ENCODE data around the gene LRRC4B. TPM values are rescaled to one million over a fixed set of nuclear protein-coding genes. Genes with fewer than 3 reads are reported as not detected.
"Not testable (repeated sequence)": the region's sequence is repeated elsewhere in the genome, so short reads cannot be mapped to it uniquely, and the experiment has no call there.

LRRC4B gene
- polyA plus RNA-seq, 4 donors: 15.0 to 27.1 (median 22.9) TPM

DNA sequence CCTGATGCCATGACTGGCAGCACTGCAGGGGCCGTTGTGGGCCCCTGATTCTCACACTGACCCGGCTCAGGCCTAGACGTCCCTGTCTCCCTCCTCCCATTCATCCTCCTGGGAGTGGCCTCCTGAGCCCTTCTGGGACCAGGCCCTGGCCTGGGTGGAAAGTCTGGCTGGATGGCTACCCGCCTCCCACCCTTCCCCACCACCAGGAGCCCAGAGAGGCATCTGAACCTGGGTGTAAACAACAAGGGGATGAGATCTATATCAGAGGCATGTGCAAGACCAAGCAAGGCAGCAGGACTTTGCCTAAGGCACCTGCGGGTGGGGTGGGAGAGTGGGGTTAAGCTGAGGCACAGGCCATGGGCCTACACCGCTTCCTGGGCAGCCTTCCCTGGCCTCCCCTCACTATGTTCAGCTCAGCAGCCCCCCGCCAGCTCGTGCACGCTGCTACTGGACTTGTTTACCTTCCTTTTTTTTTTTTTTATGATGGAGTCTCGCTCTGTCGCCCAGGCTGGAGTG lies 32.5 kb downstream of the LRRC4B start:
- no peak for DNase-seq (ENCODE audit: low read depth in 4 of 4, low spot score in 2 of 4)

DNA sequence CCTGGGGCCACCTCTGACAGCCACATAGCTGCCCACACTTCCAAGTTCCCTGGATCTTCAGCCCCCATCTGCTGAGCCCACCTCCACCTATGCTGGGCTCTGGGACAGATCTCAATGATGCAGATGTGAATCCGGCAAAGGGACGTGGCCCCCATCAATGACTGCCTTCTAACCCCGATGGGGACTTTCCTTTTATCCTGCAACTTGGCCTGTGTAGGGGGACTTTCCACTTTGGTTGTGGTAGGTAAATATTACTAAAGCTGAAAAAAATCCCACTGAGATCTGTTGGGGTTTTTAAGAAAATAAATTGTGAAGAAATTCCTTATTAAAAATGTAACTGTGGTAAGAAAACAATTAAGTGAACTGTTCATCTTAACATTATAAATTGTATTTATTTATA lies 33.8 kb downstream of the LRRC4B start:
- no peak for DNase-seq (ENCODE audit: low read depth in 4 of 4, low spot score in 2 of 4)

DNA sequence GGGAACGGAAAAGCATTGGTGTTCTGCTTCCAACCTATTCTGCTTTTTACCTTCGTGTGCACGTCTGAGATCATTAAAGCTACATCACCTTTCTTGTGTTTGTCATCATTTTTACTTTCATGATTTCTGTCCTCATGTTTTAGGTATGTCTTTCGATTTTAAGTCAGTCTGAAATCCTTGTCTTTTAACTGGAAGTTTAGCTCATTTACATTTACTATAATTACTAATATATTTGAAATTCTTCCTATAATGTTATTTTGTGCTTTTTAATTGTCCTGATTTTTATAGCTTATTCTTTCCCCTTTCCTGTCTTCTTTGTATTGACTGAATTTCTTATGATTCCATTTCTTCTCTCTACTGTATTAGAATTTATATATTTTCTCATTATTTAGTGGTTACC lies 35.3 kb downstream of the LRRC4B start:
- DNase-seq (ENCODE audit: low read depth in 4 of 4, low spot score in 2 of 4): no peak

DNA sequence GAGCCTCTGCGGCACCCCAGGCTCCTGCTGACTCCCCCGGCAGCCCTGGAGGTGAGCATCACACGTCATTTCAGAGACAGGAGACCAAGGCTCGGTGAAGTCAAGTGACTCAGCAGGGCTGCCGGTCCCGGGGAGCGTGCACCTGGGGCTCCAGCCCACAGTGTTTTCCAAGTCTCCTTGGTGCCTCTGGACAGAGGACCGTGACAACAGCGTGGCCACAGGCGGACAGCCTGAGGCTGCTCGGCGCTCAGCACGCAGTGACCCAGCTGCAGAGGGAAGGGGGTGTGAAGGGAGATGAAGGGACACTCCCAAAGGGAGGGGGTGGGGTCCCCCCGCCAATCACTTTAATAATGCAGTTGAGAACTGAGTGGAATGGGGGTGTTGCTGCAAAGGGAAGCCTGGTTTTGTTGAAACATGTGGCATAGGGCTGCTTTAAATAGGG lies 37.0 kb downstream of the LRRC4B start:
- DNase-seq (ENCODE audit: low read depth in 4 of 4, low spot score in 2 of 4): no peak

DNA sequence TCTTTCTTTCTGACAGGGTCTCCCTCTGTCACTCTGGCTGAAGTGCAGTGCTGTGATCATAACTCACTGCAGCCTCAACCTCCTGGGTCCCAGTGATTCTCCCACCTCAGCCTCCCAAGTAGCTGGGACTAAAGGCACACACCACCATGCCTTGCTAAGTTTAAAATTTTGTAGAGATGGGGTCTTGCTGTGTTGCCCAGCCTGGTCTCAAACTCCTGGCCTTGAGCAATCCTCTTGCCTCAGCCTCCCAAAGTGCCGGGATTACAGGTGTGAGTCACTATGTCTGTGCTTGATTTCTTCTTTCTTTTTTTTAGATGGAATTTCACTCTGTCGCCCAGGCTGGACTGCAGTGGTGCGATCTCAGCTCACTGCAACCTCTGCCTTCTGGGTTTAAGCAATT lies 40.2 kb downstream of the LRRC4B start:
- DNase-seq (ENCODE audit: low read depth in 4 of 4, low spot score in 2 of 4): not testable (repeated sequence)

DNA sequence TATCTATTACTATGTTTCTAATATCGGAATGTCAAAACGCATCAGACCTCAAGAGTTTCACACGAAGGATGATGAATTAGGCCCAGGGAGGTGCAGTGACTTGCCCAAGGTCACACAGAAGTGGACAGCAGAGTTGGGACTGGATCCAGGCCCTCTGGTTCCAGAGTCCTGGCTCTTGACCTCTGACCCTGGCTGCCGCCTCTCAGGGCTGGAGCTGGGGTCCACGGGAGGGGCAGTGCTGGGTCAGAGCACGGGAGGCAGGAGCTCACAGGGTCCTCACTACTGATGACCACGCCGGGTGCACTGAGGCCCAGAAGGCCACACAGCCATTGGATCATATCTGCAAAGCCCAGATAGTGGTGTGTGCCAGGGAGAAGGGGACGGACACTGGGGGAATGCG lies 45.4 kb downstream of the LRRC4B start:
- DNase-seq (ENCODE audit: low read depth in 4 of 4, low spot score in 2 of 4): no peak

DNA sequence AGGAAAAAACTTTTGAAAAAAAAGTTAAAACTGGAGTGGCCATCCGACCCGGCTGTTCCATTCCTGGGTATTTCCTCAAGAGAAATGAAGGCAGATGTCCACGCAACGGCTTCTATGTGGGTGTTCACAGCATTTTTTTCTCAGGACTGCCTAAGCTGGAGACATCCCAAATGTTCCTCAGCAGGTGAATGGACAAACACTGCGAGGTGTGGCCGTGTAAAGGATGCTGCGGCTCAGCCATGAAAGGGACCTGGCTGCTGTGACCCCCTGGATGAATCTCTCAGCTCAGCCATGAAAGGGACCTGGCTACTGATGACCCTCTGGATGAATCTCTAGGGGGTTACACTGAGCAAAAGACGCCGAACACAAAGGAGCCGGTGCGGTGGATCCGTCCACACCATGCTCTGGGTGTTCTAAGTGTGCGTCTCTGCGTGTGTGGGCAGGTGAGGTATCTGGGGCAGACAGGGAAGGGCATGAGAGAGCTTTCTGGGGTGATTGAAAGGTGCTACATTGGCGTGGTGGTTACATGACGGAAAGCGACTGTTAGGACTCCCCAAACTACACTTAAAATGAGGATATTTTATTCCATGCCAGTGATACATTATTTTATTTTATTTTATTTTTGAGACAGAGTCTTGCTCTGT lies 47.3 kb downstream of the LRRC4B start:
- DNase-seq (ENCODE audit: low read depth in 4 of 4, low spot score in 2 of 4): no peak

DNA sequence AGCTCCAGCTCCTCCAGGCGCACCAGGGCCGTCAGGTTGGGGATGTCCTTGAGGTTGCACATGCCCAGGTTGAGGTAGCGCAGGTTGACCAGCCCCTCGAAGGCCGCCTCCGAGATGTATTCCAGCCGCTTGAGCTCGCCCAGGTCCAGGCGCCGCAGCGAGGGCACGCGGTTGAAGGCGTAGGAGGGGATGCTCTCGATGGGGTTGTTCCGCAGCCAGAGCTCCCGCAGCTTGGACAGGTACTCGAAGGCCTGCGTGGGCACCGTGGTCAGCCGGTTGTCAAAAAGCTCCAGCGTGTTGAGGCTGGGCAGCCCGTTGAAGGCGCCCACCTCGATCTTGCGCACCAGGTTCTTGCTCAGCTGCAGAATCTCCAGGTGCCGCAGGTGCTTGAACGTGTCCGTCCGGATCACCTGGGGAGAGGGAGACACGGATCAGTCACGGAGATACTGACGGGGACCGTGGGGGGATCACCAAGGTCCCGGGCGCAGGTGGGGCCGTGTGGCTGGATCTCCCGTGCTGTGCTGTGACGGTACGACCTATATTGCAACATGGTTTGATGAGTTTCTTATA lies 49.1 kb downstream of the LRRC4B start:
- DNase-seq (ENCODE audit: low read depth in 4 of 4, low spot score in 2 of 4): no peak

DNA sequence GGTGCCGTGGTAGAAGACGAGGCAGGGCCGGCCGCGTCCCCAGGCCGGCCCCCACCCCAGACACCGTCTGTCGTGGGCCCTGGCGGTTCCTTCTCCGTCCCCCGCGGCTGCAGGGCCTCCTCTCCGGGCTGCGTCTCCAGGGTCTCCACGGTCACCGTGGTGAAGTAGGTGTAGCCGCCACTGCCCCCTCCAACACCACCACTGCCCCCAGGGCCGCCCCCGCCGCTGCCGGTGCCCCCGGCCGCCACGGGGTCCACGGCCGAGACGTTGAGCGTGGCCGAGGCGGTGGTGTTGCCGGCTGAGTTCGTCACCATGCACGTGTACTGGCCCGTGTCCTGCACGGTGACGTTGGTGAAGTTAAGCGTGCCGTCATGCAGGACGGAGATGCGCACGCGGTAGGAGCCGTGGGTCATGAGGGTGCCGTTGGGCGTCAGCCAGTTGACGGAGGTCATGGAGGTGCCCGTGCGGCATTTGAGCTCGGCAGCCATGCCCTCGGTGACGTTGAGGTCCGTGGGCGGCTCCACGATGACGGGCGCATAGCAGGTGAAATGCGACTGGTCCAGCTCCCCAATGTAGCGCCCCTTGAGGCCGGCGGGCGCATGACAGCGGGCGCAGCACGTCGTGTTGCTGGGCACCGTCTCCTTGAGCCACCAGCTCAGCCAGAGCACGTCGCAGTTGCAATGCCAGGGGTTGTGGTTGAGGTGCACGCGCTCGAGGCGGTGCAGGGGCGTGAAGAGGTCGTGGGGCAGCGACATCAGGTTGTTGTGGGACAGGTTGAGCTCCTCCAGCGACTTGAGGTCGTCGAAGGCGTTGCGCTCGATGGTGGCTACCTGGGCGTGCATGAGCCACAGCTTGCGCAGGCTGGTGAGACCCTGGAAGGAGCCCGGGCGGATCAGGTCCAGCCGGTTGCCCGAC lies 49.9 kb downstream of the LRRC4B start:
- DNase-seq (ENCODE audit: low read depth in 4 of 4, low spot score in 2 of 4): no peak

DNA sequence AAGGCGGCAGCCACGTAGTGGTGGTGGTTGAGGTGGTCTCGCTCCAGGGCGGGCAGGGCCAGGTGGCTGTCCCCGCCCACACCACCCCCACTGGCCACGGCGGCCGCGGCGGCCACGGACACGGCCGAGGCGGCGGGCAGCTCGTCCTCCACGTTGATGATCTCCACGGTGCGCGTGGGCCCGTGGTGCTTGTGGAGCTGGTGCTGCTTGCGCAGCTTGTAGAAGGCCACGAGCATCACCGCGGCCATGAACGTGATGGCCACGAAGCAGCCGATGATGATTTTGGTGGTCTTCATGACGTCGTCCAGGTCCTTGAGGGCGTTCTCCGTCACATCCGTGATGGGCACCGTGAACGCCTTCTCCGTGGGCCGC lies 50.5 kb downstream of the LRRC4B start:
- DNase-seq (ENCODE audit: low read depth in 4 of 4, low spot score in 2 of 4): no peak

DNA sequence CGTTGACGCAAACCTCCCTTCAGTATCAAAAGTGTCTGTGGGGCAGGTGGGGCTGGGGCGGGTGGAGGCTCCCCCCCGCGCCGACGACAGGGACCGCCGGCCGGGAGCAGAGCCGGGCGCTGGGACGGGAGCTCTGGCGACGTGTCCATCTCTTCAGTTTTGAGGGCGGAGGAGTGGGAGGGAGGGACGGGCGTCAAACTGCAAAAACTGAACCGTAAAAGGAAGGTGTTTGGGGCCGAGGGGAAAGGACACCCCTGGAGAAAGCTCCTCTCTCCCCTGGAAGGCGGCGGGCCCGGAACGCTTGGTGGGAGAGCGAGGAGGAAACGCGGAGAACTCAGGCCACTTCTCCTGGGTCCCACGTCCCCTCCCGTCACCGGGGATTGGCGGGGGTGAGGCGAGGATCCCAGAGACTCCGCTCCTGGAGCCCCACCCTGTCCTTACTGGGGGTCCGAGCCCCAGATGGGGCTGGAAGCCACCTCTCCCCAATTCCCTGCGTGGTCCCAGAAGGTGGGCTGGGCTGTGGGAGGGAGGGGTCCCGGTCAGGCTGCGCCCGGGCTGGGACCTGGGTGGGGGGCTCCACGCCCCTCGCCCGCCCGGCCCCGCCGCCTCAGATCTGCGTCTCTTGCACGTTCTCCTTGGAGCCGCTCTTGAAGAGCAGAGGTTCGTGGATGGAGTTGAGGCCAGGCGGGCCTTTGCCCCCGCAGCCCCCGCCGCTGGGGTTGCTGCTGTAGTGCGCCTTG lies 51.1 kb downstream of the LRRC4B start:
- DNase-seq (ENCODE audit: low read depth in 4 of 4, low spot score in 2 of 4): no peak

DNA sequence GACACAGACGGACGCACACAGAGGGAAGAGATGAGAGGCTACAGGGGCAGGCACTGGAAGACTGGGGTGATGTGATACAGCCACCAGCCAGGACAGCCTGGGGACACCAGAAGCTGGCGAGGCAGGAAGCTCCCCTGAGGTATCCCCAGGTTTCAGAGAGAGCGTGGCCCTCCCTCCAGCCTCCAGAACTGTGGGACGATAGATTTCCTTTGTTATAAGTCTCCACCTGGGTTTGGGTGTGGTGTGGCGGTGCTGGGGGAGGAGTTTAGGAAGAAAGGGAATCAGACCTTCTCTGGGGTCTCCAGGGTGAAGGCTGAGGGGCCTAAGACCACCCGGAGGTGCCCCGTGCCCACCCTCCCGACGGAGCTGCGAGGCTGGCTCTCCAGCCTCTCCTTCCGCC lies 51.8 kb downstream of the LRRC4B start:
- DNase-seq (ENCODE audit: low read depth in 4 of 4, low spot score in 2 of 4): no peak

DNA sequence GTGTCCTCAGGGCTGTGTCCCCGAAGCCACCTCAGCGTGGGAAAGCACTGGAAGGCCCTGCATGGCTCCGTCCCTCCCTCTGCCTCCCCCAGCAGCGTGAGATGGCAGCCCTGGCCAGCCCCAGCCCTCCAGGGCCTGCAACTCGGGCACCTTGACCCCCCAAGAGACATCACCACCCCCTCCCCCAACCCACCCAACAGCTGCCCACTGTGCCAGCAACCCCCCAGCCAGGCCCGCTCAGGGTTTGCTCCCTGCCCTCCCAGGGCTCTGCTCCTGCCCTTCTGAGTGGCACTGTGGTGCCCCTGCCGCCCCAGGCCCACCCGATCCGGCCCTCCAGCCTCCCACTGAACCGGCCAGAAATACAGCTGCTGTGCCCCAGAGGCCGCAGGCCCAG lies 53.1 kb downstream of the LRRC4B start:
- no peak for DNase-seq (ENCODE audit: low read depth in 4 of 4, low spot score in 2 of 4)

DNA sequence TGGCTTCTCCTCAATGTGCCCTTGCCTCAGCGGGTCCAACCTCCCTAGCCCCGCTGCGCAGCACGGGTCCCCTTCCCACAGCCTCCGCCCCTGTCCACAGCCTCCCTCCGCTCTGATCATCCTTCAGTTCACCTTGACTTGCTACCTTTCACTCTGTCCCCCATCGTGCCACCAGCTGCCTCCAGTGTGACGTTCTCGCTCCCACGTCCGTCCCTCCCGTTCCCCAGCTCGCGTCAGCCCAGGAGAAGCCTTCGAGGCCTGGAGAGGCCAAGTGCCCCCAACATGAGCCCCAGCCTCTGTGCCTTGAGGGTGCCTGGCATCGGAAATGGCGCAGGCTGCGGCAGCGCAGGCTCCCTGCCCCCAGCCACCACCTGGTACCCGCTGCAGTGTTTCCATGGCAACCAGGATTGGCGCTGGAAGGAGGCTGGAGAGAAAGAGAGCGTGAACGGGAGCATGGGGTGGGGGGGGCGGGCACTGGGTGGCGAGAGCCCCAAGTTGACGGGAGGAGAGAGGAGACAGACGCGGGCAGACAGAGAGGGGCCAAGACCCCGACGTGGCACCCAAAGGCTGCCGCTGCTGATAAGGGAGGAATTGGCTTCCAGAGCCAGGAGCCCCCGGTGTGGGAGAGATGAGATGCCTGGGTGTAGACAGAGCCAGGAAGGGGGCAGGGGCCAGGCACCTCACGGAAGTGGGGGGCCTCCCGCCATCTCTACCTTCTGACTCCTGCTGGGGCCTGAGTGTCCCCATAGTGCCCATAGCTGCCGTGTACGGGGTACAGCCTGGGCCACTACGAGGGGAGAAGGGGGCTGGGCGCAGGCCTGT lies 53.7 kb downstream of the LRRC4B start:
- no peak for DNase-seq (ENCODE audit: low read depth in 4 of 4, low spot score in 2 of 4)

DNA sequence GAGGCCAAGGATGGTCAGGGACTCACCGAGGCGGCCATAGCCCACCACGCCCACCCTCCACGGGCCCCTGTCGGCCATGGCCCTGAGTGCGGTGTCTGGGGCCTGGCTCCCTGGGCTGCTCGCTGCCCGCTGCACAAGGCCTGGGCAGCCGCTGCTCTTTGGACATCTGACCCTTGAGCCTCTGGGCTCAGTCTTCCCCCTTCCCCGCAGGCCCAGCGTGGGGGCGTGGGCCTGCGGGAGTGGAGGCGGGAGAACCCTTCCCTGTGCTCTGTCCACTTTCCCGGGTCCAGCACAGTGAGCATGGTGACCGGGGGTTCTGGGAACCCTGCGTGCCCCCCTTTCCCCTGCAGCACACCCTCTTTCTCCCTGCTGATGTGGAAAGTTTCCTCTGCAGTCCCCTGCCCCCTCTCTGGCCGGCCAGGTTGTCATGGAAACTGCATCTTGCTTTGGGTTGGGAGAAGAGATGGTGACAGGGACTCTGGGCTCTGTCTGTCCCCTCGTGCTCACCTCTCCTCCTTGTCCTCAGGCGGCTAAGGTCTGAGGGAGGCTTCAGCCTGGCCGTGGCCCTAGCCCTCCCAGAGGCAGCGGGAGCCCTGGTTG lies 54.4 kb downstream of the LRRC4B start, which contains the start of gene ASPDH:
ASPDH (minus strand) TSS at position 168 of the 600 bp plus-strand sequence; CDS start at position 78, 90 bp downstream.
- no peak for DNase-seq (ENCODE audit: low read depth in 4 of 4, low spot score in 2 of 4)

DNA sequence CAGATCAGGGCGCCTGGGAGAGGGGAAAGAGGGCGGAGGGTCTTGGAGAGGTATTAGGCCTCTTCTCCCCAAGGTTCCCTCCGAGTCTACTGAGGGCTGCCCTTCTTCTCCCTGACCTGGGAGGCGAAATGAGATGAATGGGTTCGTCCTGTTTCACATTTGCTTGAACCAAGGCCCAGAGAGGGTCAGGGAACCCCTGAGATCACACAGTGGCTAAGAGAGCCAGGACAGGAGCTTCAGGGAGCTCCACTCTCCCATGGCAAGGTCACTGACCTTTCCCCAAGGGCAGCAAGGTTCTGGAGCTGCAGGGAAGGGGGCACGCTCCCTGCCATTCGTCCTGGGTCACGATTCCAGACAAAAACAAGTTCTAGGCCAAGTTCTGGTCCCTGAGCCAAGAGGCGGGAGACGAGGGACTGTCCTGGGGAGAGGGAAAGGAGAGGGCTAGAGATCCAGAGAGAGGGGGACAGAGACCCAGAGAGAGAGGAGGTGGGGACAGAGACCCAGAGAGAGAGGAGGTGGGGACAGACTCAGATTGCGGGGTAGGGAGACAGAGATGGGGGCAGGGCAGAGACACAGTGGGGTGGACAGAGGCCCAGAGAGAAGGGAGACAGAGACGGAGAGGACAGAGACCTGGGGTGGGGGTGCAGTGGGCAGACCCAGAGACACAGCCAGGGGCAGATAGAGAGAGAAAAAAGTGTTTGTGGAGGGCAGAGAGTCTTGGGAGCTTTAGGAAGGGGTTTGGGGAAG lies 55.1 kb downstream of the LRRC4B start:
- DNase-seq (ENCODE audit: low read depth in 4 of 4, low spot score in 2 of 4): no peak

DNA sequence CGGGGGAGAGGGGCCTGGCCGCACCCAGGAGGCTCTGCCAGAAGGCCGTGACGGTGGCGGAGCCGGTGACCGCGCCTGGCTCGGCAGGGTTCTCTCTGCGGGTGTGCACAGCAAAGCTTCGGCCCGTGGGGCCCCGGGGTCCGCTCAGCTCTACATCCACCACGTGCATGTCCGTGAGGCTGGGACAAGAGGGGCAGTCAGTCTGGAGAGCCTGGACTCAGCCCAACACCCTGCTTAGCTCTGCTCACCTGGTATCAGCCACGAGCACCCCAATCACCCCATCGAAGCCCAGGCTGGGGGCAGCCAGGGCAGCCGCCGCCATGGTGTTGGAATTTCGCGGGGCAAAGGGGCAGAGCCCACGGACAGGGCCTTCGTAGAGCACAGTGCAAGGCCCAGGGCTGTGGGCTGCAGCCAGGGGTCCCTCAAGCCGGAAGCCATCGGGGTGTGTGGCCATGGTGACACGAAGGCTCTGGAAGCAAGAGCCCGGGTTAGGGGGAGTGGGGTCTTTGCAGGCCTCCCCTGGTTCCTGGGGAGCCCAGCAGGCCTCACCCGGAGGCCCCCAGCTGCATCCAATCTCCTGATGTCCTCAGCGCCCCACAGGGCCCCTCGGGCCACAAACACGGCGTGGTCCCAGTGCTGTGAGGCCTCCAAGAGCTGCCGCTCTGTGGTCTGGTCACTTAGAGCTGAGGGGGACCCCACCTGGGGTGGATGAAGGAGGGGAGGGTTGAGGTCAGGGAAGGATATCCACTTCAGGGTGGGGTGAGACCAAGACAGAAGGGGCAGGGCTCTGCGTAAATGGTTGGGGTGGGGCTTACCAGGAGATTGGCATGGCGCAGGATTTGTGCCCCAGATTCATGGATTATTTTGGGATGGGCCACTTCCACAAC lies 55.9 kb downstream of the LRRC4B start:
- no peak for DNase-seq (ENCODE audit: low read depth in 4 of 4, low spot score in 2 of 4)

Measured in left renal cortex interstitium (tissue), 4 donors.